Kasumi-1 (cell line): ENCODE measurements around the gene HASPIN.
"Not testable (repeated sequence)": the region's sequence is repeated elsewhere in the genome, so short reads cannot be mapped to it uniquely, and the experiment has no call there.

ENCODE experiments used
- DNase-seq, 2 experiments: peaks; one replicate each; lab custom pipeline; 2025; lab: John Stamatoyannopoulos, UW

HASPIN gene

GRCh38 chr17:3695723-3696411, 27.8 kb upstream of the HASPIN start, which contains the start of gene P2RX5:
P2RX5 (minus strand) TSS chr17:3696155; CDS start chr17:3696005, 150 bp downstream.
- DNase-seq = peak in 1 of 2 experiments; percentile 0

GRCh38 chr17:3697103-3697476, 26.6 kb upstream of the HASPIN start:
- DNase-seq = no peak

GRCh38 chr17:3698139-3698538, 25.6 kb upstream of the HASPIN start:
- DNase-seq = no peak

GRCh38 chr17:3699951-3700350, 23.8 kb upstream of the HASPIN start:
- no peak for DNase-seq

GRCh38 chr17:3702041-3702539, 21.6 kb upstream of the HASPIN start:
- DNase-seq = not testable (repeated sequence)

GRCh38 chr17:3704931-3705717, 18.6 kb upstream of the HASPIN start:
- DNase-seq = no peak

GRCh38 chr17:3705718-3705984, 18.1 kb upstream of the HASPIN start:
- DNase-seq = not testable (repeated sequence)

- no peak for DNase-seq
Observed at GRCh38 chr17:3708366-3708765, 15.3 kb upstream of the HASPIN start.

GRCh38 chr17:3710951-3711383, 12.7 kb upstream of the HASPIN start:
- DNase-seq = peak; percentile 61 to 68

- no peak for DNase-seq
Observed at GRCh38 chr17:3712811-3713463, 10.8 kb upstream of the HASPIN start.

GRCh38 chr17:3715296-3715695, 8.4 kb upstream of the HASPIN start:
- no peak for DNase-seq

GRCh38 chr17:3718201-3718600, 5.5 kb upstream of the HASPIN start:
- DNase-seq = no peak

GRCh38 chr17:3719265-3719664, 4.4 kb upstream of the HASPIN start:
- DNase-seq = no peak

- no peak for DNase-seq
Observed at GRCh38 chr17:3722716-3723115, 987 bp upstream of the HASPIN start.

- no peak for DNase-seq
Observed at GRCh38 chr17:3723188-3723555, 531 bp upstream of the HASPIN start.

- no peak for DNase-seq
Observed at GRCh38 chr17:3724378-3725077, 825 bp downstream of the HASPIN start.

GRCh38 chr17:3727041-3727440, 3.3 kb downstream of the HASPIN start:
- no peak for DNase-seq

GRCh38 chr17:3728099-3728498, 4.4 kb downstream of the HASPIN start:
- not testable (repeated sequence) for DNase-seq

GRCh38 chr17:3729881-3730280, 6.2 kb downstream of the HASPIN start:
- DNase-seq = no peak

- DNase-seq = no peak
Observed at GRCh38 chr17:3730881-3731429, 7.3 kb downstream of the HASPIN start.

GRCh38 chr17:3732210-3732621, 8.5 kb downstream of the HASPIN start:
- DNase-seq = no peak

- DNase-seq = not testable (repeated sequence)
Observed at GRCh38 chr17:3734911-3735276, 11.2 kb downstream of the HASPIN start.
